Keratinocyte (primary cell): ENCODE measurements around the gene MAG.

Experiments used
- CTCF ChIP-seq, 3 experiments: IDR thresholded peaks in 1 of 3; conservative IDR thresholded peaks in 1 of 3; optimal IDR thresholded peaks in 1 of 3; 2 replicates in 2 of 3; 3 replicates in 1 of 3; pipeline versions ENCODE3 to v1.5.1; 2011; ENCODE audit warnings: low read length in 3 of 3, mild to moderate bottlenecking in 3 of 3, moderate library complexity in 2 of 3, control low read depth in 1 of 3, inconsistent platforms in 1 of 3; ENCODE audit not compliant: insufficient read depth in 2 of 3; ENCODE audit errors: extremely low read depth in 1 of 3
- EZH2 ChIP-seq: IDR thresholded peaks from one replicate; pipeline ENCODE4 v1.6.1; 2012; ENCODE audit warnings: inconsistent platforms, mild to moderate bottlenecking, low read length, moderate library complexity

GRCh38 chr19:35260694-35261304, 31.2 kb upstream of the MAG start:
- TF ChIP-seq CTCF (optimal IDR thresholded peaks at IDR 0.05 in 1 of 3, IDR thresholded peaks at IDR 0.05 in 1 of 3, conservative IDR thresholded peaks at IDR 0.05 in 1 of 3; ENCODE audit: extremely low read depth in 1 of 3, insufficient read depth in 2 of 3, low read length in 3 of 3) (no peak), EZH2 (no peak)
